ENCODE data around the gene CDR2. TPM values are rescaled to one million over a fixed set of nuclear protein-coding genes. Genes with fewer than 3 reads are reported as not detected.
A peak's percentile ranks its signal among the peaks of the same experiment; 100 is the strongest.

Gene CDR2
- total RNA-seq, 1 donor from 2014 or later: 6.7 TPM

DNA sequence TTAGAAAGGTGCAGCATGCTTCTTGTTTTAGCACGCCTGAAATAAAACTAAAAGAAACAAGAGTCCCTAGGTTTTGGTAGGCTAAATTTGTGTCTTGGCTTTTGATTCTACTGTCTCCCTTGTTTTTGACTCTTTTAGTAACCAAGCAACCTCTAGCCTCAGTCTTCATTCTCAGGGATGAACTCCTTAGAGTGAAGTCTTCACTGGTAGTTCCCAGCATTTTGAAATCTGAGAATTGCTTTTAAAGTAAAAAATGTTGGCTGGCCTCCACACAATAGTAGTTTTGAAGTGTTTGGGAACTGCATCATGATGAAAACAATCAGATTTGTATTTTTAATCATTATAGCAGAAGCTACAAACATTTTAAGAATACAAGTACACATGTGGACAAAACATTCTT is 6.1 kb upstream of the CDR2 start:
- Mint-ChIP-seq H3K4me1 (no peaks in the 10 kb centered on the region), H3K9me3 (no peaks in the 10 kb centered on the region), H3K4me3 (no peak overlapping the region), H3K27ac (no peak overlapping the region), H3K36me3 (ENCODE audit: low read depth) (peaks cover 3% of the 10 kb centered on the region), H3K27me3 (no peaks in the 10 kb centered on the region)
- ATAC-seq (ENCODE audit: low read depth) (no peak), DNase-seq (no peak)
- intact Hi-C loops (cut with micrococcal nuclease): no loop called here
- TF ChIP-seq, protein P1, sequence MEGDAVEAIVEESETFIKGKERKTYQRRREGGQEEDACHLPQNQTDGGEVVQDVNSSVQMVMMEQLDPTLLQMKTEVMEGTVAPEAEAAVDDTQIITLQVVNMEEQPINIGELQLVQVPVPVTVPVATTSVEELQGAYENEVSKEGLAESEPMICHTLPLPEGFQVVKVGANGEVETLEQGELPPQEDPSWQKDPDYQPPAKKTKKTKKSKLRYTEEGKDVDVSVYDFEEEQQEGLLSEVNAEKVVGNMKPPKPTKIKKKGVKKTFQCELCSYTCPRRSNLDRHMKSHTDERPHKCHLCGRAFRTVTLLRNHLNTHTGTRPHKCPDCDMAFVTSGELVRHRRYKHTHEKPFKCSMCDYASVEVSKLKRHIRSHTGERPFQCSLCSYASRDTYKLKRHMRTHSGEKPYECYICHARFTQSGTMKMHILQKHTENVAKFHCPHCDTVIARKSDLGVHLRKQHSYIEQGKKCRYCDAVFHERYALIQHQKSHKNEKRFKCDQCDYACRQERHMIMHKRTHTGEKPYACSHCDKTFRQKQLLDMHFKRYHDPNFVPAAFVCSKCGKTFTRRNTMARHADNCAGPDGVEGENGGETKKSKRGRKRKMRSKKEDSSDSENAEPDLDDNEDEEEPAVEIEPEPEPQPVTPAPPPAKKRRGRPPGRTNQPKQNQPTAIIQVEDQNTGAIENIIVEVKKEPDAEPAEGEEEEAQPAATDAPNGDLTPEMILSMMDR (IDR thresholded peaks at IDR 0.05): no peak
- ChIA-PET POLR2A (no interaction called here), CTCF (no interaction called here)

GRCh38 chr16:22379656-22380055 is 5.2 kb upstream of the CDR2 start:
- POLR2A ChIA-PET: no interaction called here
- H3K4me3 Mint-ChIP-seq: no peak overlapping the region

GRCh38 chr16:22375963-22376640 is 1.7 kb upstream of the CDR2 start:
- DNase-seq (no peak), ATAC-seq (ENCODE audit: low read depth) (no peak)
- CTCF ChIA-PET: no interaction called here
- intact Hi-C loops (cut with micrococcal nuclease): no loop called here
- H3K27ac Mint-ChIP-seq: no peak overlapping the region
- peaks cover 21% of the 10 kb centered on the region for H3K4me1 Mint-ChIP-seq
- H3K9me3 Mint-ChIP-seq: no peaks in the 10 kb centered on the region
- H3K36me3 Mint-ChIP-seq (ENCODE audit: low read depth): peaks cover 3% of the 10 kb centered on the region
- no peak overlapping the region for H3K4me3 Mint-ChIP-seq
- TF ChIP-seq, protein P1 (IDR thresholded peaks at IDR 0.05): no peak
- POLR2A ChIA-PET: interaction anchor here (0.6 kb wide), 1 partner anchor 60 kb away, joined by 3 read pairs; no protein-coding TSS in a partner anchor
- no peaks in the 10 kb centered on the region for H3K27me3 Mint-ChIP-seq

More at GRCh38 chr16:22379656-22380055, 5.2 kb upstream of the CDR2 start:
- Mint-ChIP-seq H3K9me3 (no peaks in the 10 kb centered on the region), H3K4me1 (peaks cover 8% of the 10 kb centered on the region), H3K27me3 (no peaks in the 10 kb centered on the region), H3K27ac (no peak overlapping the region), H3K36me3 (ENCODE audit: low read depth) (peaks cover 1% of the 10 kb centered on the region)
- CTCF ChIA-PET: no interaction called here
- intact Hi-C loops (cut with micrococcal nuclease): no loop called here
- DNase-seq (no peak), ATAC-seq (ENCODE audit: low read depth) (no peak)
- TF ChIP-seq, protein P1 (IDR thresholded peaks at IDR 0.05): no peak

DNA sequence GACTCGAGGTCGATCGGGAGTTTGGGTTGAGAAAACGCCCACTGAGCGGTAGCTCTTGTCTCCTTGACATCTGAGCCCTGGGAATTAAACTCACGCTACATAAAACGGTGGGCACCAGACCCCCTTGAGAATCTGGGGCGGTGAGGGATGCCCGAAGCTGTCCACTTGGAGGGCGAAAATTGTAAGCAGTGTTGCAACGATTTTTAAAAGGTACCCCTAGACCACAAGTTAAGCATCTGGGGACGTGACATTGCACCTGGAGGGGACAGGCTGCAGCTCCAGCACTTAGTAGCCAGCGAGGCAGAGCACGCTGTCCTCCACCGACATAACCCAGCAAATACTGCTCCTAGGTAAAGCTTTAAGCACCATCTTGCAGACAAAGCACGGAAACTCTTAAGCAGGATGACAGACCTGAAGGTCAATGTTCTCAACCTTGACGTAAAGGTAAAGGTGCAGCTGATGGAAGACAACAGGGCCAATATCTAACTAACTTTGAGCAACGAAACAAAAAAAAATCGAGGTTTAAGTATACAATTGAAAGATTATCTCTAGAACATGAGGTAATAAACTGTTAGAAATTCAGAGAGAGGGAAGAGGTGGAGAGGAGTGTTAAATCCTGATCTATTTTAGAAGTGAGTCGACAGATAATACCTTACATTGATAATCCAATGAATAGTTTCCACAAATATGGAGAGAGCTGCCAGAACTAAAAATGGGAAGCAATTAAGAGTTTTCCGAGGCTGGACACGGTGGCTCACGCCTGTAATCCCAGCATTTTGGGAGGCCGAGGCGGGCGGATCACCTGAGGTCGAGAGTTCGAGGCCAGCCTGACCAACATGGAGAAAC is 921 bp upstream of the CDR2 start:
- TF ChIP-seq, protein P1 (IDR thresholded peaks at IDR 0.05): no peak
- H3K36me3 Mint-ChIP-seq (ENCODE audit: low read depth): peaks cover 3% of the 10 kb centered on the region
- DNase-seq (no peak), ATAC-seq (ENCODE audit: low read depth) (no peak)
- ChIA-PET POLR2A (interaction anchor here (0.5 to 0.6 kb wide), 2 partner anchors 61 to 184 kb away, joined by 3 read pairs; no protein-coding TSS in a partner anchor), CTCF (interaction anchor here (1.1 kb wide), 1 partner anchor 1218 kb away, joined by 3 read pairs; no protein-coding TSS in a partner anchor)
- H3K4me1 Mint-ChIP-seq: peaks cover 21% of the 10 kb centered on the region
- H3K4me3 Mint-ChIP-seq: peak overlapping the region; percentile 94
- H3K9me3 Mint-ChIP-seq: no peaks in the 10 kb centered on the region
- no peaks in the 10 kb centered on the region for H3K27me3 Mint-ChIP-seq
- intact Hi-C loops (cut with micrococcal nuclease): no loop called here
- no peak overlapping the region for H3K27ac Mint-ChIP-seq

Measured in activated B cell treated with CpG ODN at 0.5 μM for 24 hours (primary cell).